Measurements from ENCODE around the gene MOBP. TPM values are rescaled to one million over a fixed set of nuclear protein-coding genes. Genes with fewer than 3 reads are reported as not detected.

The MOBP gene
- total and polyA plus RNA-seq, 4 donors: not detected

GRCh38 chr3:39521456-39521855, 54.0 kb downstream of the MOBP start:
- TF ChIP-seq ZBTB33 (IDR thresholded peaks at IDR 0.05) (no peak), JUND (IDR thresholded peaks at IDR 0.05) (no peak), HNF4A (conservative IDR thresholded peaks at IDR 0.05) (no peak), NR2F2 (IDR thresholded peaks at IDR 0.05) (no peak), TAF1 (conservative IDR thresholded peaks at IDR 0.05) (no peak), EGR1 (IDR thresholded peaks at IDR 0.05; ENCODE audit: low read depth in 2 of 2) (no peak), FOXA1 (IDR thresholded peaks at IDR 0.05) (no peak), CTCF (IDR thresholded peaks at IDR 0.05; ENCODE audit: low read depth, low read length, missing input control) (no peak), SP1 (IDR thresholded peaks at IDR 0.05) (no peak), YY1 (IDR thresholded peaks at IDR 0.05) (no peak), FOXA2 (IDR thresholded peaks at IDR 0.05) (no peak), REST (IDR thresholded peaks at IDR 0.05) (no peak), RXRA (IDR thresholded peaks at IDR 0.05) (no peak), RAD21 (IDR thresholded peaks at IDR 0.05) (no peak), MAX (IDR thresholded peaks at IDR 0.05) (no peak), GABPA (IDR thresholded peaks at IDR 0.05 in 1 of 2, conservative IDR thresholded peaks at IDR 0.05 in 1 of 2) (no peak), ATF3 (IDR thresholded peaks at IDR 0.05) (no peak)
- no peak overlapping the region for H3K4me3 ChIP-seq (ENCODE audit: low read depth in 1 of 3, low read length in 3 of 3)
- WGBS: 89% methylated on average over 3 of the region's 3 CpGs
- H3K9me3 ChIP-seq (ENCODE audit: control insufficient read depth in 4 of 4, low read length in 3 of 4): peaks cover 0 to 4% (median 1%) of the 10 kb centered on the region in 4 donors
- H3K4me1 ChIP-seq (ENCODE audit: control insufficient read depth in 4 of 4, insufficient read depth in 4 of 4, low read length in 3 of 4): no peaks in the 10 kb centered on the region
- H3K27me3 ChIP-seq (ENCODE audit: control insufficient read depth in 4 of 4, insufficient read depth in 4 of 4, low read length in 3 of 4): no peaks in the 10 kb centered on the region
- H3K27ac ChIP-seq (ENCODE audit: low read depth in 1 of 2, low read length in 2 of 2): no peak overlapping the region
- no peak for DNase-seq (ENCODE audit: low spot score)
- no peak overlapping the region for H3K9ac ChIP-seq (ENCODE audit: low read depth in 1 of 2, low read length in 2 of 2)
- H3K36me3 ChIP-seq (ENCODE audit: control insufficient read depth in 4 of 4, insufficient read depth in 3 of 4, low read depth in 1 of 4, low read length in 3 of 4): no peaks in the 10 kb centered on the region

GRCh38 chr3:39524107-39524506, 56.6 kb downstream of the MOBP start:
- no peak for TF ChIP-seq TAF1 (conservative IDR thresholded peaks at IDR 0.05)
- no peak for TF ChIP-seq MAX (IDR thresholded peaks at IDR 0.05)
- no peak overlapping the region for H3K4me3 ChIP-seq (ENCODE audit: low read depth in 1 of 3, low read length in 3 of 3)
- H3K27ac ChIP-seq (ENCODE audit: low read depth in 1 of 2, low read length in 2 of 2): no peak overlapping the region
- WGBS: 80% methylated on average over 1 of the region's 1 CpG
- H3K4me1 ChIP-seq (ENCODE audit: control insufficient read depth in 4 of 4, insufficient read depth in 4 of 4, low read length in 3 of 4): no peaks in the 10 kb centered on the region
- no peaks in the 10 kb centered on the region for H3K36me3 ChIP-seq (ENCODE audit: control insufficient read depth in 4 of 4, insufficient read depth in 3 of 4, low read depth in 1 of 4, low read length in 3 of 4)
- no peaks in the 10 kb centered on the region for H3K27me3 ChIP-seq (ENCODE audit: control insufficient read depth in 4 of 4, insufficient read depth in 4 of 4, low read length in 3 of 4)
- H3K9ac ChIP-seq (ENCODE audit: low read depth in 1 of 2, low read length in 2 of 2): no peak overlapping the region
- no peak for DNase-seq (ENCODE audit: low spot score)
- H3K9me3 ChIP-seq (ENCODE audit: control insufficient read depth in 4 of 4, low read length in 3 of 4): peaks cover 0 to 4% (median 1%) of the 10 kb centered on the region in 4 donors
